Activated T-cell treated with anti-CD3 and anti-CD28 coated beads for 1 hour (primary cell): ENCODE data around the gene KCND1.

Experiments
- DNase-seq: peaks from one replicate; pipeline ENCODE4 v3.0.0-alpha.2; 2020; ENCODE audit warnings: low read depth

KCND1 gene

DNA sequence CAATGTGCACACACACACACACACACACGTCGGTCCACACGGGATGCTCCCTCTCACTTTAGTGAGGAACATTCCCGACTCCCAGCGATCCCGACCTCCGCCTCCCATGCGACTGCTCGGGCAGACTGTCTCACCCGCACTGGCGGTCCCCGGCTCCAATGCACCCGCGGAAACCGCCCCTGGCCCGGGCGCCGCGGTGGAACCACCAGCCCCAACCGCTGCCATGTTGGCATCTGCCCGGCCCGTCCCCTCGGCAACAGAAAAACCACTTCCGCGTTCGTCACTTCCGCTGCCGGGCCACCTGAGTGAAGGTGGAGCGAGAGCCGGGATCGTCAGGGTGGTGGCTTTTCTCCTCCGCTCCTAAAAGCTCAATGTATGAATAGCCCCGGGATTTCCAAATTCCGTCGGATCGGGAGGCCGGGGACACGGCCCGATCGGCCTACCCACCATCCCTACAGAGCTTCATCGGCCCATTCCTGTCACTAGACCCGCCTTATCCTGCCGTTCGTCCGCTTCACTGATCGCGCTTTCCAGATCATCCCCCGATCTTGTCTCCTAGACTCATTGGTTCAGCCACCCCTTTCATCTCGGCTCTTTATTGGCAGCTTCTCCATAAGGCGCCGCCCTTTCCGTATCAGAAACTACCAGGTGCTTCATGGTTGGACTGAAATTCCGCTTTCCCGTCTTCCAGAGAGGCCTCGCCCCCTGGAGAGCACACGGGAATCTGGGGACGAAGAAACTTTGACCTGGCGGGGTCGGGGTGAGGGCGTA is 60.0 kb downstream of the KCND1 start, which contains the start of gene SLC35A2:
SLC35A2 (minus strand) TSS at position 235 of the 771 bp plus-strand sequence; CDS start at position 225, 10 bp downstream.
- DNase-seq, result peak; percentile 76
